GM18526 (cell line): ENCODE results near the gene EYS.

Experiments used
- POLR2A ChIP-seq: IDR thresholded peaks from 3 replicates; pipeline ENCODE4 v1.6.1; 2011; ENCODE audit not compliant: insufficient read length; ENCODE audit errors: extremely low read depth

The EYS gene

DNA sequence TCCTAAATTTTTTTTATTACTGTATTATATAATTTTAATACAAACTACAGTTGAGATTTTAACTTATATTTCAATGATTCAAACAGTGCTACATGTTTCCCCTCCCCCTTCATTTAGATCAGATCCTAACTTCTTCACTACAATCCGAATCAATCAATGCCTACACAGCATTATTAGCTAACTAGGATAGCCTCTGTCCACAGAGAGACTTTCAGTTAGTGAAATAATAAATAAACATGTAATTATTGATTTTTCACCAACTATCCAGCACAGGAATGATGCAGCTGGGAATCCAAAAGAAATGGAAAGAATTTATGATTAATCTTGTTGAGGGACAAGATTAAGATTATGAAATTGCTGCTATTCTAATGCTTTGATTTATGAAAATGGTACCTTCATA is 1907.7 kb downstream of the EYS start:
- TF ChIP-seq POLR2A = no peak

DNA sequence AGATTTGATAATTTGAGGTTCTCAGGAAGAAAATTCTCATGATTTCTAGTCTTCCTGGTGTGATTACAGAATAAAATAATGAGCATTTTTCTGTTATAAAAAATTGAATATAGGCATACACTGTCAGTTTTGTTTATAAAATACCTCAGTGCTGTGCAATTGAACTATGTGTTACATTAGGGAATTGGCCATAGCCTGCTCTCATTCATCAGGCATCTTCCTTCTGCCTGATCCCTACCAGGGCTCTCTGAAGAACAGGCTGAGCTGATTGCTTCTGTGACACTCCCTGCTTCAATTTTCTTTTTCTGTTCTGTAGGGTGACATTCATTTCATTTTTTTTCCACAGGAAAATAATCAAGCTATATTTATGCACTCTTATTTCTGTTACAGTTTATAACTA is 1908.6 kb downstream of the EYS start:
- no peak for TF ChIP-seq POLR2A

- TF ChIP-seq POLR2A = no peak
Observed at GRCh38 chr6:63797721-63798120, 1909.3 kb downstream of the EYS start.

GRCh38 chr6:63795826-63796225 is 1911.2 kb downstream of the EYS start:
- TF ChIP-seq POLR2A = no peak

DNA sequence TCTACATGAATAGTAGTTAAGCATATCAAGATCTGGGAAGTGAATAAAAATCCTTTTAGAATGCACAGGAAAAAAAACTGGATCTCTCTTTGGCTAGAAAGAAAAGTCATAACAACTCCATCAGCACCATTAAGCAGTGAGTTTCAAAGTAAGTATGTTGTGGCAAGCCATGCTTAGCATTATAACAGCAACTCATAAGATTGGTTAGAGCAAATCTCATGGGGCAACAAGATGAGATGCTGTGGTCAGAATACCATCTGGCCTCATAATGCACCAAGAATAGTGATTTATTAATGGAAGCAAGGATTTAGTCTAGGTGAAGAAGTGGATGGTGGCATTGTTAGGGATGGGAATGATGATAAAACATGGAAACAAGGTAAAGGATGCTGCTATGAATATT is 1912.0 kb downstream of the EYS start:
- TF ChIP-seq POLR2A = no peak

GRCh38 chr6:63793465-63794137 is 1913.4 kb downstream of the EYS start:
- no peak for TF ChIP-seq POLR2A

GRCh38 chr6:63792736-63793464 is 1914.1 kb downstream of the EYS start:
- no peak for TF ChIP-seq POLR2A

DNA sequence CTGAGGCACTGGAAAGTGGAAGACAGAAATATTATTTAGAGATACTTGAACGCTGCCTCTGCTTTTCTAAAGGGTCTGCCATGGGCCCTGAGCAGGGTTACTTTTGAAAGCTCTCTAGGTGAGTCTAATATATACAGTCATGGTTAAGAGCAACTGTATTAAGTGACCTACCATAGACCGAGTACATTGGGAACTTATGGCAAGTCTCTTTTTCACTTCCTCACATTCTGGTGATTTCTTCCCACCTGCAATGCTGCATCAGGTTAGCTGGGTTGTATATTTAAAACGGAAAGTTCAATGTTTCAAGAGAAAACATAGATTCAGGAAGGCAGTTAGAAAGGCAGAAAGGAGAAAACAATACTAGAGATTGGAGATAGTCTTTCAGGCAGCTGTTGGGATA is 1916.7 kb downstream of the EYS start:
- TF ChIP-seq POLR2A = no peak

DNA sequence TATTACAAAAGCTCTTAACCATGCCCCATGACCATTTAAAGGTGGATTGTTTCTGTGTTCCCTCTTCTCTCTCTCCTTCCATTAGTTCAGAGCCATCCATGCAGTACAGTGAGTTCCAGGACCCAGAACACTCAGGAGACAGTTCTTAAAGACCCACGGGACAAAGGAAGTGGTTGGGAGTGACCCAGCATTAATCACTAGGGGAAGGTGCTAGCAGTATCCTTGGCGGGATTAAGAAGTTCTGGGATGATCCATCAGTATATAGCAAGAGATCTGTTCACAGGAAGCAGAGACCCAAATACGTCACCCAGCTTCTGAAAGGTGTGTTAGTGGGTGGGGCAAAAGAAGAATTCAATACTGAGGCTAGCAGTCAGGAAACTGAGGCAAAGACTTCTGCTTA is 1917.3 kb downstream of the EYS start:
- TF ChIP-seq POLR2A = no peak

DNA sequence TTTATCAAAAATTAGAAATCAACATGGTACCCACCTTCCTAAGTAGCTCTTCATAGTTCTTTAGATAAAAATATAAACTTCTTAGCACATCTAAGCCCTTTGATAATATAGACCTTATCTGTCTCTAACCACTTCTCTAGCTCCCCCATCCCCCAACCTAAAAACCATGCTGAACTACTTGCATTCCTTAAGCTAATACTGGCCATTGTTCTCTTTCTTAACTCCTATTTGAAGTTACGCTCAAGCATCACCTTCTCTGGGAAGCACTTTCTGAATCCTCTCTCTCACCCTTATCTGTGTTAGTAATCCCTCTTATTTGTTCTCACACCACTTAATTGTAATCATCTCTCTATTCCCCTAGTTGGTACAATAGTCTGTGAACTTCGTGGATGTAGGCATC is 1918.5 kb downstream of the EYS start:
- TF ChIP-seq POLR2A = no peak

- no peak for TF ChIP-seq POLR2A
Observed at GRCh38 chr6:63787021-63787420, 1920.0 kb downstream of the EYS start.

GRCh38 chr6:63785006-63785405 is 1922.0 kb downstream of the EYS start:
- no peak for TF ChIP-seq POLR2A

DNA sequence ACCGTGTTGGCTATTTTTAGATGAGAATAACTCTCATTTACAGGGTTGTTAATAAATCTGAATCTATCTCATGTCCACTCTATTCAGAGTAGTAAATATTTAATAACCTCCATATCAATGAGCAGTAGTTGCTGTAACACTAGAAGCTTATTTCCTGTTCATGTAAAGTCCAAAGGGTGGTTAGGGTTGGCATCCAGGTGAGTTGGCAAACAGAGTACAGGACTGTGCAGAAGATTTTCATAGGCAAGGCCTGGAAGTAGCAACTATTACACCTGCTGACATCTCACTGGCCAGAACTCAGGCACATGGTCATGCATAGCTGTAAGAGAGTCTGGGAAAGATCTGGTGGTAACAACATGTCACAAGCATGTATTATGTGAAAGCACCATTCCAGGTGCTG is 1923.9 kb downstream of the EYS start:
- TF ChIP-seq POLR2A = no peak

DNA sequence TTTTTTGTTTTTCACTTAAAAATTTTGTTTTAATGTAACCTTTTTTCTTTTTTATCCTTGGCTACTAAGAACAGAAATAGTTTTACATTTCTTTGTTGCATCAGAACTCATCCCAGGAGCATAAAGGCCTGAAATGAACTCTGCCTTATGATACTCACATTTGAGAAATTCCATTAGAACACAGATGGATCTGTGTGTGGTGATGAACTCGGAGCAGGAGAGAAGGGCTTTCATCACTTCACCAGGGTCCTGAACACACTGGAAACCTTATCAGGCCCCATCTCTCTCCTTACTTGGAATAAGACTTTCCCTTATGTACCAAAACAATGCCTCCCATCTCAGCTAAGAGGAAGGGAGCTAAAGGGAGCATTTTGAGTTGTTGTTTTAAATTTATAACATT is 1932.1 kb downstream of the EYS start:
- no peak for TF ChIP-seq POLR2A

DNA sequence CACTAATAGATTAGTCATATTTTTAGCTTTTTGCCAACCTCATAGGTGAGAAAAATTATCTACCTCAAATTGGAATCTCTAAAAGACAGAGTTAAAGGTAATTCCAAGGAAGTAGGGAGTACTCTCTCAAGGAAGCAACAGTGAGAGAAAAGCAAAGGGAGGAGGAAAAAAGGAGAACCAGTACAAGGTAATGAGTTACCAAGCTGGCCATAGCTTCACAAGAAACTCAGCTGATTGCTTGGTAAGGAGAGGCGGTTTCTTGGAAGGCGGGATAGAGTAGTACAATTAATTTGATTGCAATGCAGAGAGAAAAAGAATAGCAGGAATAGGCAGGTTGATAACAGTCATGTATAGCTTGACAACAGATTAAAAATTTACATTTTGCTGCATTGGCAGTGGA is 1933.8 kb downstream of the EYS start:
- TF ChIP-seq POLR2A = no peak

- TF ChIP-seq POLR2A = no peak
Observed at GRCh38 chr6:63765828-63766227, 1941.2 kb downstream of the EYS start.

DNA sequence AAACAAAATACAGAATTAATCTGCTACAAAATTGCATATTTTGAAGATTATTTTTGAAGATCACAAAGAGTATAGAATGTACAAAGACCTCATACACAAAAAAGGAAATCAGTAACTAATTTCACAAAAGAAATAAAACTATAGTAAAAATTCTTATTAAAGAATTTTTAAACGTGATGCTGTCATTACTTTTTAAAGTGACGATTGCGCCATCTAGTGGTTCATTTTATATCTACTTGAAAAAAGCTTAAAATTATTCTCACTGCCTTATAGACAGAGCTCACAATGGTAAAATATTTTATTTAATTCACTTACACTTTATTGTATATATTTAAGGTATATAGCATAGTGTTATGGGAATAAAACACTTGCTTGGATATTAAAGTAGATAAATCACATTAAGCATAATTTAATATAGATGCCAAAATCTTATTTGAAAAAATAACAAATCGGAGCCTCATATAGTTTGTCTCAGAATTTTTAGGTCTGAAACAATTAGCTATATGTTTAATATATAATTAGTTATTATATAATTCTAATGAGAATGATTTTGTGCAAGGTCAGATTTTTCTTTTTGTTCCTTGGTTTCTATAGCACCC is 1942.6 kb downstream of the EYS start:
- TF ChIP-seq POLR2A = no peak

- TF ChIP-seq POLR2A = no peak
Observed at GRCh38 chr6:63760199-63760598, 1946.8 kb downstream of the EYS start.
